Prostate gland (tissue), 2 donors: ENCODE measurements around the gene SCAPER.

Source experiments
- CTCF ChIP-seq, 4 experiments: fragments of 200-600 bp in 2 of 4; fragments of 450-650 bp in 2 of 4; sonication (generic) in 2 of 4; IDR thresholded peaks; 1 replicate in 3 of 4; 2 replicates in 1 of 4; pipeline ENCODE4 v1.5.1; 2016 to 2019; ENCODE audit warnings: antibody characterized with exemption in 4 of 4, mild to moderate bottlenecking in 2 of 4, moderate library complexity in 2 of 4
- POLR2A ChIP-seq: fragments of 450-650 bp; IDR thresholded peaks from one replicate; pipeline ENCODE4 v1.6.1; 2016; ENCODE audit warnings: antibody characterized with exemption, mild to moderate bottlenecking
- POLR2AphosphoS5 ChIP-seq: sonication (generic); formaldehyde crosslinking; IDR thresholded peaks from one replicate; pipeline ENCODE4 v1.6.1; 2017; ENCODE audit warnings: antibody characterized with exemption

GRCh38 chr15:76344893-76345582, 560.1 kb downstream of the SCAPER start:
- TF ChIP-seq CTCF (IDR thresholded peaks at IDR 0.05) (no peak), POLR2AphosphoS5 (no peak), POLR2A (no peak)
